Measurements from ENCODE around the gene TRIM72.
"Not testable (repeated sequence)": the region's sequence is repeated elsewhere in the genome, so short reads cannot be mapped to it uniquely, and the experiment has no call there.

The TRIM72 gene

GRCh38 chr16:31215287-31216162, 1.6 kb downstream of the TRIM72 start:
- no peak for DNase-seq (ENCODE audit: low read depth in 2 of 2)

GRCh38 chr16:31216422-31217135, 2.7 kb downstream of the TRIM72 start, which contains the start of gene PYDC1:
Gene PYDC1, minus strand, starts transcription at chr16:31217135. Its CDS starts 107 bp downstream, at chr16:31217028.
- no peak for DNase-seq (ENCODE audit: low read depth in 2 of 2)

GRCh38 chr16:31217136-31217530, 3.2 kb downstream of the TRIM72 start:
- DNase-seq (ENCODE audit: low read depth in 2 of 2) = no peak

- no peak for DNase-seq (ENCODE audit: low read depth in 2 of 2)
Observed at GRCh38 chr16:31219154-31219741, 5.3 kb downstream of the TRIM72 start.

- DNase-seq (ENCODE audit: low read depth in 2 of 2) = no peak
Observed at GRCh38 chr16:31221357-31222160, 7.6 kb downstream of the TRIM72 start.

GRCh38 chr16:31223044-31223443, 9.1 kb downstream of the TRIM72 start:
- no peak for DNase-seq (ENCODE audit: low read depth in 2 of 2)

- DNase-seq (ENCODE audit: low read depth in 2 of 2) = no peak
Observed at GRCh38 chr16:31224092-31224955, 10.4 kb downstream of the TRIM72 start.

GRCh38 chr16:31225193-31225592, 11.3 kb downstream of the TRIM72 start:
- no peak for DNase-seq (ENCODE audit: low read depth in 2 of 2)

- no peak for DNase-seq (ENCODE audit: low read depth in 2 of 2)
Observed at GRCh38 chr16:31228206-31228605, 14.3 kb downstream of the TRIM72 start.

- no peak for DNase-seq (ENCODE audit: low read depth in 2 of 2)
Observed at GRCh38 chr16:31229501-31229900, 15.6 kb downstream of the TRIM72 start.

- no peak for DNase-seq (ENCODE audit: low read depth in 2 of 2)
Observed at GRCh38 chr16:31238041-31238440, 24.1 kb downstream of the TRIM72 start.

- DNase-seq (ENCODE audit: low read depth in 2 of 2) = no peak
Observed at GRCh38 chr16:31242206-31242605, 28.3 kb downstream of the TRIM72 start.

GRCh38 chr16:31243734-31244670, 30.1 kb downstream of the TRIM72 start:
- DNase-seq (ENCODE audit: low read depth in 2 of 2) = no peak

- not testable (repeated sequence) for DNase-seq (ENCODE audit: low read depth in 2 of 2)
Observed at GRCh38 chr16:31245598-31245997, 31.7 kb downstream of the TRIM72 start.

GRCh38 chr16:31246296-31246695, 32.4 kb downstream of the TRIM72 start:
- DNase-seq (ENCODE audit: low read depth in 2 of 2) = no peak

- DNase-seq (ENCODE audit: low read depth in 2 of 2) = no peak
Observed at GRCh38 chr16:31248344-31248743, 34.4 kb downstream of the TRIM72 start.

- DNase-seq (ENCODE audit: low read depth in 2 of 2) = no peak
Observed at GRCh38 chr16:31250782-31251384, 37.0 kb downstream of the TRIM72 start.

GRCh38 chr16:31251435-31251834, 37.5 kb downstream of the TRIM72 start:
- DNase-seq (ENCODE audit: low read depth in 2 of 2) = no peak

GRCh38 chr16:31253642-31254045, 39.7 kb downstream of the TRIM72 start:
- DNase-seq (ENCODE audit: low read depth in 2 of 2) = peak in 1 of 2 donors; percentile 42

Data from stimulated activated CD8-positive, alpha-beta memory T cell treated with anti-CD3 and anti-CD28 coated beads, Interleukin-2, amount 100 ng/mL, for 48 hours (primary cell).